Measurements from ENCODE around the gene LRRC8D. TPM values are rescaled to one million over a fixed set of nuclear protein-coding genes. Genes with fewer than 3 reads are reported as not detected.

LRRC8D gene
- total and polyA plus RNA-seq, 4 donors, result 7.1 to 17.4 (median 14.4) TPM

DNA sequence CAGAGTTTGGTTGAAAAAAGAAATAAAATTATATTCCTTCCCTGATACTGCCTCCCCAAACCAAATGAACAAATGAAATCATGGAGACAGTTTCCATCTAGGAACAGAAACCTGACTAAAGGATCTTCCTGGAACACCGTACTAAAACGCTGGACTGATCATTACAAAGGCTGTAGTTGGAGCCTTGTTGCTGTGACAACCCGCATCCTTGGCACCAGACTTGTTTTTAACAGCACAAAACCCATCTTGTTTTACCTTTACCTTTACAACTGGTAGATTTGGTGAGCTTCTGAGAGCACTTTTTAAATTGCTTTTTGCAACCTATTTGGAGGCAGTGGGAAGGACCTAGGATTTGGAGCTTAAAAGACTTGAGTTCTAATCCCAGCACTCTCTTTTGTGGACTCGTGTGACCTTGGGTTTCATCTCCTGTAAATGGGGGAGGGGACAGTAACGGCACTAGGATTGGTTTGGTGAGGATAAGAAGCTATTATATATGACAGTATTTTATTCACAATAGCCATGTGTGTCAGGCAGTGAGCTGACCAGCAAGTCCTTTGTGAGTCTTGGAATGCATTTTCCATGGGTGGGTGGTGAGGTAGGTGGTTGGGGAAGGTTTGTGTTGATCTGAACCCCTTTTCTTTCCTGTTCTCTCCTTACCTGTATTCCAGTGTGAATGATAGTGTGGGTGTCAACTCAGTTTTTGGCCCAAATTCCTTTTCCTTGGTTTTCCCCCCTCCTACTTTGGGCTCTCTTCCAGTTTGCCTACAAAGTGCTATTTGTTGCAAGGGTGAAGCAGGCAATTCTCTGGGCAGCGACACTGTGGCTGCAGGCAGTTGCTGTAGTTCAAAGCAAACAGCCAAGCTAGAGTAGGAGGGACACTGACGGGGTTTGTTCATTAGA is 12.6 kb downstream of the LRRC8D start (continued):
- TF ChIP-seq MAX (IDR thresholded peaks at IDR 0.05) (no peak), RXRA (IDR thresholded peaks at IDR 0.05) (peak in 1 of 2 donors; percentile 16), HNF4G (IDR thresholded peaks at IDR 0.05) (no peak), YY1 (IDR thresholded peaks at IDR 0.05) (no peak), JUND (IDR thresholded peaks at IDR 0.05) (no peak)
- TF ChIP-seq, protein P1, sequence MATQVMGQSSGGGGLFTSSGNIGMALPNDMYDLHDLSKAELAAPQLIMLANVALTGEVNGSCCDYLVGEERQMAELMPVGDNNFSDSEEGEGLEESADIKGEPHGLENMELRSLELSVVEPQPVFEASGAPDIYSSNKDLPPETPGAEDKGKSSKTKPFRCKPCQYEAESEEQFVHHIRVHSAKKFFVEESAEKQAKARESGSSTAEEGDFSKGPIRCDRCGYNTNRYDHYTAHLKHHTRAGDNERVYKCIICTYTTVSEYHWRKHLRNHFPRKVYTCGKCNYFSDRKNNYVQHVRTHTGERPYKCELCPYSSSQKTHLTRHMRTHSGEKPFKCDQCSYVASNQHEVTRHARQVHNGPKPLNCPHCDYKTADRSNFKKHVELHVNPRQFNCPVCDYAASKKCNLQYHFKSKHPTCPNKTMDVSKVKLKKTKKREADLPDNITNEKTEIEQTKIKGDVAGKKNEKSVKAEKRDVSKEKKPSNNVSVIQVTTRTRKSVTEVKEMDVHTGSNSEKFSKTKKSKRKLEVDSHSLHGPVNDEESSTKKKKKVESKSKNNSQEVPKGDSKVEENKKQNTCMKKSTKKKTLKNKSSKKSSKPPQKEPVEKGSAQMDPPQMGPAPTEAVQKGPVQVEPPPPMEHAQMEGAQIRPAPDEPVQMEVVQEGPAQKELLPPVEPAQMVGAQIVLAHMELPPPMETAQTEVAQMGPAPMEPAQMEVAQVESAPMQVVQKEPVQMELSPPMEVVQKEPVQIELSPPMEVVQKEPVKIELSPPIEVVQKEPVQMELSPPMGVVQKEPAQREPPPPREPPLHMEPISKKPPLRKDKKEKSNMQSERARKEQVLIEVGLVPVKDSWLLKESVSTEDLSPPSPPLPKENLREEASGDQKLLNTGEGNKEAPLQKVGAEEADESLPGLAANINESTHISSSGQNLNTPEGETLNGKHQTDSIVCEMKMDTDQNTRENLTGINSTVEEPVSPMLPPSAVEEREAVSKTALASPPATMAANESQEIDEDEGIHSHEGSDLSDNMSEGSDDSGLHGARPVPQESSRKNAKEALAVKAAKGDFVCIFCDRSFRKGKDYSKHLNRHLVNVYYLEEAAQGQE (IDR thresholded peaks at IDR 0.05), result no peak
- TF ChIP-seq, protein P2, sequence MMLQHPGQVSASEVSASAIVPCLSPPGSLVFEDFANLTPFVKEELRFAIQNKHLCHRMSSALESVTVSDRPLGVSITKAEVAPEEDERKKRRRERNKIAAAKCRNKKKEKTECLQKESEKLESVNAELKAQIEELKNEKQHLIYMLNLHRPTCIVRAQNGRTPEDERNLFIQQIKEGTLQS (IDR thresholded peaks at IDR 0.05), result no peak

DNA sequence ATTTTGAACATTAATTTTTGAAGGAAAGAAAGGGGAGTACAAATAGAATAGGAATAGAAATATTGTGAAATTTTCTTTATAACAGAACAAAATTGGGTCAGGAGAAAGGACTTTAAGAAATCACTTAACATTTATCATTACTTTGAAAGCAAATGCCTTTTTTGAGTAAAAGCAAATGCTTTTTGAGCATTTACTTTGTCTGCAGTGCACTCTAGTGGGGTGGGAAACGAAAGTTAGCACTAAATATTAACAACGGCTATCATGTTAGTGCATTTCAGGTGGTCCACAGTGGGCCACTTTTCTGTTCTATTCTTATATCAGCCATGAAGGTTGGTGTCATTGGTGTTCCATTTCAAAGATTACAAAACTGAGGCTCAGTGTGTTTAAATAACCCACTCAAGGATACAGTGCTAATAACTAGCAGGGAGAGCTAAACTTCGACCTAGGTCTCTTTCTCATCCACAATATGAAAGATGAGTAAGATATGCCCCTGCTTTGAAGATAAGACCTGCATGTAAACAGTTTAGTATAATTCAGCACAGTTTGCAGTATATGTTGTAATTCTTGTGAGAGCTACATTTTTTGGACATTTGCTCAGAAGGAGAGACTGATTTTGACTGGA is 13.4 kb downstream of the LRRC8D start:
- H3K9me3 ChIP-seq (ENCODE audit: control insufficient read depth in 4 of 4, low read length in 3 of 4), result no peaks in the 10 kb centered on the region
- 57% methylated on average over 3 of the region's 3 CpGs for WGBS
- H3K4me1 ChIP-seq (ENCODE audit: control insufficient read depth in 4 of 4, insufficient read depth in 4 of 4, low read length in 3 of 4), result peaks cover 10 to 67% (median 56%) of the 10 kb centered on the region in 4 donors
- H3K27me3 ChIP-seq (ENCODE audit: control insufficient read depth in 4 of 4, insufficient read depth in 4 of 4, low read length in 3 of 4), result no peaks in the 10 kb centered on the region
- no peak overlapping the region for H3K9ac ChIP-seq (ENCODE audit: low read depth in 1 of 2, low read length in 2 of 2)
- TF ChIP-seq, protein P1 (IDR thresholded peaks at IDR 0.05), result no peak
- TF ChIP-seq ZBTB33 (IDR thresholded peaks at IDR 0.05), result no peak
- TF ChIP-seq RXRA (IDR thresholded peaks at IDR 0.05), result no peak
- TF ChIP-seq, protein P3, sequence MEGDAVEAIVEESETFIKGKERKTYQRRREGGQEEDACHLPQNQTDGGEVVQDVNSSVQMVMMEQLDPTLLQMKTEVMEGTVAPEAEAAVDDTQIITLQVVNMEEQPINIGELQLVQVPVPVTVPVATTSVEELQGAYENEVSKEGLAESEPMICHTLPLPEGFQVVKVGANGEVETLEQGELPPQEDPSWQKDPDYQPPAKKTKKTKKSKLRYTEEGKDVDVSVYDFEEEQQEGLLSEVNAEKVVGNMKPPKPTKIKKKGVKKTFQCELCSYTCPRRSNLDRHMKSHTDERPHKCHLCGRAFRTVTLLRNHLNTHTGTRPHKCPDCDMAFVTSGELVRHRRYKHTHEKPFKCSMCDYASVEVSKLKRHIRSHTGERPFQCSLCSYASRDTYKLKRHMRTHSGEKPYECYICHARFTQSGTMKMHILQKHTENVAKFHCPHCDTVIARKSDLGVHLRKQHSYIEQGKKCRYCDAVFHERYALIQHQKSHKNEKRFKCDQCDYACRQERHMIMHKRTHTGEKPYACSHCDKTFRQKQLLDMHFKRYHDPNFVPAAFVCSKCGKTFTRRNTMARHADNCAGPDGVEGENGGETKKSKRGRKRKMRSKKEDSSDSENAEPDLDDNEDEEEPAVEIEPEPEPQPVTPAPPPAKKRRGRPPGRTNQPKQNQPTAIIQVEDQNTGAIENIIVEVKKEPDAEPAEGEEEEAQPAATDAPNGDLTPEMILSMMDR (IDR thresholded peaks at IDR 0.05; ENCODE audit: low read depth, low read length, missing input control), result no peak
- no peak for TF ChIP-seq FOXA2 (IDR thresholded peaks at IDR 0.05)
- peak in 1 of 2 donors; percentile 31 for TF ChIP-seq RAD21 (IDR thresholded peaks at IDR 0.05)
- H3K27ac ChIP-seq (ENCODE audit: low read depth in 1 of 2, low read length in 2 of 2), result no peak overlapping the region
- no peak for DNase-seq (ENCODE audit: low spot score)
- H3K36me3 ChIP-seq (ENCODE audit: control insufficient read depth in 4 of 4, insufficient read depth in 3 of 4, low read depth in 1 of 4, low read length in 3 of 4), result no peaks in the 10 kb centered on the region
- no peak overlapping the region for H3K4me3 ChIP-seq (ENCODE audit: low read depth in 1 of 3, low read length in 3 of 3)

All from liver (tissue), 9 donors.